GM19099 (cell line): ENCODE results near the gene TARM1.
A peak's percentile ranks its signal among the peaks of the same experiment; 100 is the strongest.

Experiments used
- POLR2A ChIP-seq: IDR thresholded peaks from 3 replicates; pipeline ENCODE4 v1.6.1; 2011; ENCODE audit warnings: low read depth; ENCODE audit not compliant: insufficient read length; ENCODE audit errors: extremely low read depth

TARM1 gene

GRCh38 chr19:54106716-54107115, 25.6 kb upstream of the TARM1 start:
- no peak for TF ChIP-seq POLR2A

- no peak for TF ChIP-seq POLR2A
Measured at GRCh38 chr19:54105796-54106195, 24.6 kb upstream of the TARM1 start.

GRCh38 chr19:54104998-54105715, 24.0 kb upstream of the TARM1 start:
- no peak for TF ChIP-seq POLR2A

GRCh38 chr19:54102421-54103169, 21.4 kb upstream of the TARM1 start, which contains the start of gene NDUFA3:
Gene NDUFA3, plus strand, starts transcription at chr19:54102855. Its CDS starts 24 bp downstream, at chr19:54102879.
- peak; percentile 84 for TF ChIP-seq POLR2A

- no peak for TF ChIP-seq POLR2A
Measured at GRCh38 chr19:54100561-54100960, 19.4 kb upstream of the TARM1 start, which contains the start of gene OSCAR. Gene OSCAR, minus strand, starts transcription at chr19:54100803. Its CDS starts 11 bp downstream, at chr19:54100792.

GRCh38 chr19:54099190-54099902, 18.2 kb upstream of the TARM1 start:
- no peak for TF ChIP-seq POLR2A

- no peak for TF ChIP-seq POLR2A
Measured at GRCh38 chr19:54096617-54097106, 15.5 kb upstream of the TARM1 start.

- no peak for TF ChIP-seq POLR2A
Measured at GRCh38 chr19:54095136-54095858, 14.1 kb upstream of the TARM1 start.

- TF ChIP-seq POLR2A: no peak
Measured at GRCh38 chr19:54094426-54095000, 13.3 kb upstream of the TARM1 start.

GRCh38 chr19:54084410-54084809, 3.2 kb upstream of the TARM1 start:
- TF ChIP-seq POLR2A: no peak

GRCh38 chr19:54077334-54077733, 3.8 kb downstream of the TARM1 start:
- no peak for TF ChIP-seq POLR2A

- no peak for TF ChIP-seq POLR2A
Measured at GRCh38 chr19:54074851-54075250, 6.3 kb downstream of the TARM1 start.

- no peak for TF ChIP-seq POLR2A
Measured at GRCh38 chr19:54073829-54074228, 7.3 kb downstream of the TARM1 start.

- TF ChIP-seq POLR2A: no peak
Measured at GRCh38 chr19:54069470-54069869, 11.7 kb downstream of the TARM1 start.

- no peak for TF ChIP-seq POLR2A
Measured at GRCh38 chr19:54063350-54064116, 17.6 kb downstream of the TARM1 start, which contains the start of gene VSTM1. Gene VSTM1, minus strand, starts transcription at chr19:54063897. Its CDS starts 120 bp downstream, at chr19:54063777.
